Measurements from ENCODE around the gene VOPP1. TPM values are rescaled to one million over a fixed set of nuclear protein-coding genes. Genes with fewer than 3 reads are reported as not detected.

VOPP1 gene
- total and polyA plus RNA-seq, 2 donors (not counting 1 experiment from before 2014, with no cell fraction given) = 52.1 to 70.7 TPM

DNA sequence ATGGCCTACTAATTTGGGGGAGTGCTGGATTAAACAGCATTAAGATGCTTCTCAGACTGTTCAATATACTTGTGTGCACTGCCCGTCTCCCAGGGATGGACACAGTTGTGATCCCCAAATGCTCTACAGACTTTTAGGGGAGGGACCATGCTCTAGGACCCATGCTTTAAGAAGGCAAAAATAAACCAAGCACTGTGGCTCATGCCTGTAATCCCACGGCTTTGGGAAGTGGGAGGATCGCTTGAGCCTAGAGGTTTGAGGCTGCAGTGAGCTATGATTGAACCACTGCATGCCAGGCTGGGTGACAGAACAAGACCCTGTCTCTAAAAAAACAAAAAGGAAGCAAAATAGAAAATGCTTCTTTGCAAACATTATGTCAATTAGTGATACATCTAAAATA lies 102.6 kb downstream of the VOPP1 start:
- Histone ChIP-seq H4K20me1 (ENCODE audit: control insufficient read depth, extremely low read depth, insufficient read depth, low read length) (no peaks in the 10 kb centered on the region), H3K9ac (ENCODE audit: insufficient read depth, low read length) (no peak overlapping the region), H3K27me3 (ENCODE audit: control insufficient read depth, insufficient read depth, low read length) (no peaks in the 10 kb centered on the region), H2AFZ (ENCODE audit: low read length) (no peak overlapping the region), H3K27ac (ENCODE audit: insufficient read depth, low read length) (no peak overlapping the region), H3K4me1 (ENCODE audit: control insufficient read depth, extremely low read depth, insufficient read depth, low read length) (no peaks in the 10 kb centered on the region), H3K4me3 (replicated peaks in 1 of 4; ENCODE audit: control extremely low read depth in 1 of 4, insufficient read depth in 1 of 4, low read depth in 3 of 4, low read length in 4 of 4) (no peak overlapping the region), H3K79me2 (ENCODE audit: control insufficient read depth, insufficient read depth, low read length) (no peaks in the 10 kb centered on the region), H3K4me2 (ENCODE audit: extremely low read depth, insufficient read depth, low read length) (no peak overlapping the region), H3K9me3 (ENCODE audit: control insufficient read depth, insufficient read depth, low read depth, low read length) (no peaks in the 10 kb centered on the region), H3K36me3 (ENCODE audit: control insufficient read depth, insufficient read depth, low read length) (peaks cover 1% of the 10 kb centered on the region)
- TF ChIP-seq, protein P1, sequence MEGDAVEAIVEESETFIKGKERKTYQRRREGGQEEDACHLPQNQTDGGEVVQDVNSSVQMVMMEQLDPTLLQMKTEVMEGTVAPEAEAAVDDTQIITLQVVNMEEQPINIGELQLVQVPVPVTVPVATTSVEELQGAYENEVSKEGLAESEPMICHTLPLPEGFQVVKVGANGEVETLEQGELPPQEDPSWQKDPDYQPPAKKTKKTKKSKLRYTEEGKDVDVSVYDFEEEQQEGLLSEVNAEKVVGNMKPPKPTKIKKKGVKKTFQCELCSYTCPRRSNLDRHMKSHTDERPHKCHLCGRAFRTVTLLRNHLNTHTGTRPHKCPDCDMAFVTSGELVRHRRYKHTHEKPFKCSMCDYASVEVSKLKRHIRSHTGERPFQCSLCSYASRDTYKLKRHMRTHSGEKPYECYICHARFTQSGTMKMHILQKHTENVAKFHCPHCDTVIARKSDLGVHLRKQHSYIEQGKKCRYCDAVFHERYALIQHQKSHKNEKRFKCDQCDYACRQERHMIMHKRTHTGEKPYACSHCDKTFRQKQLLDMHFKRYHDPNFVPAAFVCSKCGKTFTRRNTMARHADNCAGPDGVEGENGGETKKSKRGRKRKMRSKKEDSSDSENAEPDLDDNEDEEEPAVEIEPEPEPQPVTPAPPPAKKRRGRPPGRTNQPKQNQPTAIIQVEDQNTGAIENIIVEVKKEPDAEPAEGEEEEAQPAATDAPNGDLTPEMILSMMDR (conservative IDR thresholded peaks at IDR 0.05 in 1 of 2, IDR thresholded peaks at IDR 0.05 in 1 of 2; ENCODE audit: low read depth in 1 of 2, low read length in 2 of 2) = no peak
- no peak for TF ChIP-seq EZH2 (IDR thresholded peaks at IDR 0.05; ENCODE audit: low read length, missing control alignments)
- DNase-seq (ENCODE audit: low read depth in 2 of 2) = no peak

DNA sequence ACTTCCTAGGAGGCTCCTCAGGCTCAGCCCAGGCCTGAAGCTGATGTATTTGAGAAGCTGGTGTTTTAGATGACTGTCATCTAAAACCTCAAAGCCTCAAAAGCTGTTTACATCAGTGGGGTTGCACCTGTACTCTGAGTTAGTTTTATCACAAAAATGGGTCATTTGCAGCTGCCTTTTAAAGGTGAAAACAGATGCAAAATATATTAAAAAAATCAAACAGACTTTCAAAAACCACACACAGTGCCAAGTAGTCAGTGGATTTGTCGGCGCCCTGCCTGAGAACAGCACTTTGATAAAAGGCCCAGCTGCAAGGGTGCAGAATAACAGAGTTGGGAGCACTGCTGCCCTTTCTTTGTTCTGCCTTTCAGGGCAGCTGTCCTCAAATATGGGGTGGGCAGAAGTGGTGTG lies 103.0 kb downstream of the VOPP1 start:
- TF ChIP-seq, protein P1 (conservative IDR thresholded peaks at IDR 0.05 in 1 of 2, IDR thresholded peaks at IDR 0.05 in 1 of 2; ENCODE audit: low read depth in 1 of 2, low read length in 2 of 2) = no peak
- TF ChIP-seq EZH2 (IDR thresholded peaks at IDR 0.05; ENCODE audit: low read length, missing control alignments) = no peak
- peaks cover 1% of the 10 kb centered on the region for H3K36me3 ChIP-seq (ENCODE audit: control insufficient read depth, insufficient read depth, low read length)
- H4K20me1 ChIP-seq (ENCODE audit: control insufficient read depth, extremely low read depth, insufficient read depth, low read length) = no peaks in the 10 kb centered on the region
- no peak for DNase-seq (ENCODE audit: low read depth in 2 of 2)
- no peak overlapping the region for H3K27ac ChIP-seq (ENCODE audit: insufficient read depth, low read length)
- H3K4me2 ChIP-seq (ENCODE audit: extremely low read depth, insufficient read depth, low read length) = no peak overlapping the region
- no peaks in the 10 kb centered on the region for H3K27me3 ChIP-seq (ENCODE audit: control insufficient read depth, insufficient read depth, low read length)
- H2AFZ ChIP-seq (ENCODE audit: low read length) = no peak overlapping the region
- H3K9me3 ChIP-seq (ENCODE audit: control insufficient read depth, insufficient read depth, low read depth, low read length) = no peaks in the 10 kb centered on the region
- no peaks in the 10 kb centered on the region for H3K79me2 ChIP-seq (ENCODE audit: control insufficient read depth, insufficient read depth, low read length)
- H3K9ac ChIP-seq (ENCODE audit: insufficient read depth, low read length) = no peak overlapping the region
- no peaks in the 10 kb centered on the region for H3K4me1 ChIP-seq (ENCODE audit: control insufficient read depth, extremely low read depth, insufficient read depth, low read length)
- no peak overlapping the region for H3K4me3 ChIP-seq (replicated peaks in 1 of 4; ENCODE audit: control extremely low read depth in 1 of 4, insufficient read depth in 1 of 4, low read depth in 3 of 4, low read length in 4 of 4)

- Histone ChIP-seq H3K9ac (ENCODE audit: insufficient read depth, low read length) (no peak overlapping the region), H3K36me3 (ENCODE audit: control insufficient read depth, insufficient read depth, low read length) (peaks cover 3% of the 10 kb centered on the region), H3K4me3 (replicated peaks in 1 of 4; ENCODE audit: control extremely low read depth in 1 of 4, insufficient read depth in 1 of 4, low read depth in 3 of 4, low read length in 4 of 4) (no peak overlapping the region), H3K79me2 (ENCODE audit: control insufficient read depth, insufficient read depth, low read length) (no peaks in the 10 kb centered on the region), H3K27ac (ENCODE audit: insufficient read depth, low read length) (no peak overlapping the region), H3K9me3 (ENCODE audit: control insufficient read depth, insufficient read depth, low read depth, low read length) (no peaks in the 10 kb centered on the region), H3K4me2 (ENCODE audit: extremely low read depth, insufficient read depth, low read length) (no peak overlapping the region), H4K20me1 (ENCODE audit: control insufficient read depth, extremely low read depth, insufficient read depth, low read length) (no peaks in the 10 kb centered on the region), H2AFZ (ENCODE audit: low read length) (no peak overlapping the region), H3K4me1 (ENCODE audit: control insufficient read depth, extremely low read depth, insufficient read depth, low read length) (no peaks in the 10 kb centered on the region), H3K27me3 (ENCODE audit: control insufficient read depth, insufficient read depth, low read length) (no peaks in the 10 kb centered on the region)
- TF ChIP-seq, protein P1 (conservative IDR thresholded peaks at IDR 0.05 in 1 of 2, IDR thresholded peaks at IDR 0.05 in 1 of 2; ENCODE audit: low read depth in 1 of 2, low read length in 2 of 2) = no peak
- no peak for TF ChIP-seq EZH2 (IDR thresholded peaks at IDR 0.05; ENCODE audit: low read length, missing control alignments)
- no peak for DNase-seq (ENCODE audit: low read depth in 2 of 2)
Observed at GRCh38 chr7:55468495-55468894, 103.8 kb downstream of the VOPP1 start.
